Keratinocyte (primary cell): ENCODE data around the gene DRP2. TPM values are rescaled to one million over a fixed set of nuclear protein-coding genes. Genes with fewer than 3 reads are reported as not detected.

Experiments used
- DNase-seq: peaks from one replicate; pipeline ENCODE4 v3.0.0-alpha.2; 2011; ENCODE audit warnings: low read depth, missing footprints, low spot score
- FAIRE-seq: peaks from 2 replicates; lab custom pipeline; 2011; peaks lifted over from hg19 to GRCh38; lab: Jason Lieb, UNC
- H2AFZ ChIP-seq: 2 replicates; pipeline ENCODE4 v1.6.0; 2012; ENCODE audit warnings: low read length, control low read depth, inconsistent platforms; ENCODE audit not compliant: control insufficient read depth
- H3K27ac ChIP-seq: 2 replicates; pipeline ENCODE4 v1.5.1; 2011; ENCODE audit warnings: low read length; ENCODE audit not compliant: control insufficient read depth, insufficient read depth
- H3K27me3 ChIP-seq: 3 replicates; pipeline ENCODE4 v1.6.0; 2011; ENCODE audit warnings: low read length; ENCODE audit not compliant: control insufficient read depth, insufficient read depth; ENCODE audit errors: extremely low read depth
- H3K36me3 ChIP-seq, 2 experiments: 2 replicates in 1 of 2; 3 replicates in 1 of 2; pipeline ENCODE4 v1.5.1; 2011; ENCODE audit warnings: low read length in 2 of 2, mild to moderate bottlenecking in 1 of 2; ENCODE audit not compliant: control insufficient read depth in 2 of 2, insufficient read depth in 2 of 2; ENCODE audit errors: extremely low read depth in 1 of 2
- H3K4me1 ChIP-seq: 3 replicates; pipeline ENCODE4 v1.5.1; 2011; ENCODE audit warnings: low read length; ENCODE audit not compliant: control insufficient read depth, insufficient read depth; ENCODE audit errors: extremely low read depth
- H3K4me2 ChIP-seq: 3 replicates; pipeline ENCODE4 v1.6.0; 2011; ENCODE audit warnings: low read depth, low read length; ENCODE audit not compliant: control insufficient read depth, insufficient read depth; ENCODE audit errors: extremely low read depth
- H3K4me3 ChIP-seq, 3 experiments: fragments of 200-600 bp in 1 of 3; sonication (generic) in 1 of 3; 2 replicates in 2 of 3; 3 replicates in 1 of 3; pipeline ENCODE4 v1.5.1; 2011 to 2016; ENCODE audit warnings: low read length in 3 of 3, mild to moderate bottlenecking in 3 of 3, control low read depth in 2 of 3, inconsistent platforms in 1 of 3, low read depth in 1 of 3, mixed read lengths in 1 of 3, mixed run types in 1 of 3, moderate library complexity in 1 of 3; ENCODE audit not compliant: control insufficient read depth in 2 of 3, insufficient read depth in 2 of 3; ENCODE audit errors: extremely low read depth in 1 of 3
- H3K79me2 ChIP-seq: 2 replicates; pipeline ENCODE4 v1.6.0; 2012; ENCODE audit warnings: low read length; ENCODE audit not compliant: control insufficient read depth, insufficient read depth
- H3K9ac ChIP-seq: 3 replicates; pipeline ENCODE4 v1.6.0; 2011; ENCODE audit warnings: low read length; ENCODE audit not compliant: control insufficient read depth, insufficient read depth; ENCODE audit errors: extremely low read depth
- H3K9me1 ChIP-seq: 3 replicates; pipeline ENCODE4 v1.6.0; 2011; ENCODE audit warnings: low read length; ENCODE audit not compliant: control insufficient read depth, insufficient read depth; ENCODE audit errors: extremely low read depth
- H3K9me3 ChIP-seq: 2 replicates; pipeline ENCODE4 v1.5.1; 2012; ENCODE audit warnings: low read depth, low read length; ENCODE audit not compliant: control insufficient read depth
- H4K20me1 ChIP-seq: 3 replicates; pipeline ENCODE4 v1.6.0; 2011; ENCODE audit warnings: low read length; ENCODE audit not compliant: control insufficient read depth, insufficient read depth; ENCODE audit errors: extremely low read depth
- CTCF ChIP-seq, 3 experiments: IDR thresholded peaks in 1 of 3; conservative IDR thresholded peaks in 1 of 3; optimal IDR thresholded peaks in 1 of 3; 2 replicates in 2 of 3; 3 replicates in 1 of 3; pipeline versions ENCODE3 to v1.5.1; 2011; ENCODE audit warnings: low read length in 3 of 3, mild to moderate bottlenecking in 3 of 3, moderate library complexity in 2 of 3, control low read depth in 1 of 3, inconsistent platforms in 1 of 3; ENCODE audit not compliant: insufficient read depth in 2 of 3; ENCODE audit errors: extremely low read depth in 1 of 3
- EZH2 ChIP-seq: IDR thresholded peaks from one replicate; pipeline ENCODE4 v1.6.1; 2012; ENCODE audit warnings: inconsistent platforms, mild to moderate bottlenecking, low read length, moderate library complexity
- dilution Hi-C: fragments of 300-500 bp; cut with MboI; formaldehyde crosslinking; loops from one replicate; pipeline ENCODE4 v1.7.0; 2020; ENCODE audit warnings: low sequenced_read_pairs; ENCODE audit not compliant: extremely low pct_ligation_motif_present
- polyA plus RNA-seq, 5 experiments: library from polyadenylated mRNA; depleted of rRNA in 3 of 5; stranded (reverse) in 3 of 5; stranded (forward) in 1 of 5; unstranded in 1 of 5; fragments of >200 nt; gene quantifications; 1 replicate in 1 of 5; 2 replicates in 3 of 5; 3 replicates in 1 of 5; pipeline versions ENCODE4 v1.2.1 to v1.2.3, GENCODE V29; 2011 to 2012; ENCODE audit warnings: missing spikeins in 2 of 5, low read depth in 1 of 5, low replicate concordance in 1 of 5

The DRP2 gene
- polyA plus RNA-seq, 1 donor (not counting 4 experiments of a cell fraction or from before 2014, with no cell fraction given): 0.08 TPM

- no peak overlapping the region for H3K27ac ChIP-seq
- no peak for FAIRE-seq
- no peak for DNase-seq
- no peaks in the 10 kb centered on the region for H3K36me3 ChIP-seq
- H3K4me3 ChIP-seq: no peak overlapping the region
- dilution Hi-C loops: no loop called here
- no peaks in the 10 kb centered on the region for H4K20me1 ChIP-seq
- H3K27me3 ChIP-seq: no peaks in the 10 kb centered on the region
- TF ChIP-seq EZH2 (no peak), CTCF (optimal IDR thresholded peaks at IDR 0.05 in 1 of 3, IDR thresholded peaks at IDR 0.05 in 1 of 3, conservative IDR thresholded peaks at IDR 0.05 in 1 of 3; ENCODE audit: extremely low read depth in 1 of 3, insufficient read depth in 2 of 3, low read length in 3 of 3) (no peak)
- H3K9ac ChIP-seq: no peak overlapping the region
- H3K9me1 ChIP-seq: no peaks in the 10 kb centered on the region
- H3K4me1 ChIP-seq: no peaks in the 10 kb centered on the region
- H3K9me3 ChIP-seq: no peaks in the 10 kb centered on the region
- no peaks in the 10 kb centered on the region for H3K79me2 ChIP-seq
- no peak overlapping the region for H2AFZ ChIP-seq
- no peak overlapping the region for H3K4me2 ChIP-seq
Measured at GRCh38 chrX:101241531-101241930, 21.9 kb downstream of the DRP2 start.

- no peaks in the 10 kb centered on the region for H3K36me3 ChIP-seq
- no peaks in the 10 kb centered on the region for H3K4me1 ChIP-seq
- TF ChIP-seq CTCF (optimal IDR thresholded peaks at IDR 0.05 in 1 of 3, IDR thresholded peaks at IDR 0.05 in 1 of 3, conservative IDR thresholded peaks at IDR 0.05 in 1 of 3; ENCODE audit: extremely low read depth in 1 of 3, insufficient read depth in 2 of 3, low read length in 3 of 3): no peak
- TF ChIP-seq EZH2: no peak
- H4K20me1 ChIP-seq: no peaks in the 10 kb centered on the region
- no peak overlapping the region for H3K4me2 ChIP-seq
- H3K79me2 ChIP-seq: no peaks in the 10 kb centered on the region
- no peak overlapping the region for H2AFZ ChIP-seq
- H3K9me3 ChIP-seq: no peaks in the 10 kb centered on the region
- H3K27me3 ChIP-seq: no peaks in the 10 kb centered on the region
- DNase-seq (no peak), FAIRE-seq (no peak)
- H3K4me3 ChIP-seq: no peak overlapping the region
- no peaks in the 10 kb centered on the region for H3K9me1 ChIP-seq
- H3K27ac ChIP-seq: no peak overlapping the region
- no peak overlapping the region for H3K9ac ChIP-seq
- dilution Hi-C loops: no loop called here
Measured at GRCh38 chrX:101252634-101253033, 33.0 kb downstream of the DRP2 start.
